ENCODE data around the gene TBX1.

TBX1 gene

DNA sequence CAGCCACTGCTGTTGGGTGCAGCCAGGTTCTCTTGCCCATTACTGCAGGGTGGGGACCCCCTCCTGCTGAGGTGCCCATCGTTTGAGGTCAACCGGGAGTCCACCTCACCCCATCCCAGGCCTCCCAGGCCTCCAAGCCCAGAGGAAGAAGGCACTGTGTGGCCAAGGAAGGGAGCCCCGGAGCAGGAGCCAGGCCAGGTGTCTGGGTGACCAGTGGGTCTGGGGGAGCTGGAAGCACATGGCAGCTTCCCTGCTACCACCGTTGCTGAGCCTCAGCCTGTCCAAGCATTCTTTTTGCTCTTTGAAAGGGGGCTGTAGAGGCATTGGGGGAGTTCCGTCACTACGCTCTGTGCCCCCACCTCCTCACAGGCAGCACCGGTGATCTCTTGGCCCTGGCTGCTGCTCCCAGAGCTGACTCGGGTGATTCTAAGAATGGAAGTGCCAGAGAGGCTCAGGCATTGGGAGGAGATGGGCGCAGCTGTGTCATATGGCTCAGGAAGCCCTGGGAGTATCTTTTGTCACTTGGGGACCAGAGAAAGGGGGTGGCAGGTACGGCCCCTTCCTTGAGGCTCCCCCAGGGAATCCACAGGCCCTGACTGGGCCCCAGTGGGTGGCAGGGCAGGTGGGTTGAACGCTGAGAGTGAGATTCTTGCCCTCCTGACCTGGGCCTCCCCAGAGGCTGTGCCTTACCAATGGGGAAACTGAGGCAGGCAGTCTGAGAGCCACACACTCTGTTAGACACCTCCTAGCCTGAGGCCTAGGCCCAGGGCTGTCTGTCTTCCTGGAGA, 44.3 kb upstream of the TBX1 start:
- no peak for DNase-seq (ENCODE audit: low spot score)
- in situ Hi-C loops (cut with MboI; ENCODE audit: low pct_unique_long_range_greater_than_20kb, low sequenced_read_pairs, unreplicated experiment), result no loop called here
- TF ChIP-seq, protein P1, sequence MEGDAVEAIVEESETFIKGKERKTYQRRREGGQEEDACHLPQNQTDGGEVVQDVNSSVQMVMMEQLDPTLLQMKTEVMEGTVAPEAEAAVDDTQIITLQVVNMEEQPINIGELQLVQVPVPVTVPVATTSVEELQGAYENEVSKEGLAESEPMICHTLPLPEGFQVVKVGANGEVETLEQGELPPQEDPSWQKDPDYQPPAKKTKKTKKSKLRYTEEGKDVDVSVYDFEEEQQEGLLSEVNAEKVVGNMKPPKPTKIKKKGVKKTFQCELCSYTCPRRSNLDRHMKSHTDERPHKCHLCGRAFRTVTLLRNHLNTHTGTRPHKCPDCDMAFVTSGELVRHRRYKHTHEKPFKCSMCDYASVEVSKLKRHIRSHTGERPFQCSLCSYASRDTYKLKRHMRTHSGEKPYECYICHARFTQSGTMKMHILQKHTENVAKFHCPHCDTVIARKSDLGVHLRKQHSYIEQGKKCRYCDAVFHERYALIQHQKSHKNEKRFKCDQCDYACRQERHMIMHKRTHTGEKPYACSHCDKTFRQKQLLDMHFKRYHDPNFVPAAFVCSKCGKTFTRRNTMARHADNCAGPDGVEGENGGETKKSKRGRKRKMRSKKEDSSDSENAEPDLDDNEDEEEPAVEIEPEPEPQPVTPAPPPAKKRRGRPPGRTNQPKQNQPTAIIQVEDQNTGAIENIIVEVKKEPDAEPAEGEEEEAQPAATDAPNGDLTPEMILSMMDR (IDR thresholded peaks at IDR 0.05; ENCODE audit: extremely low read depth, insufficient read depth, missing control alignments), result no peak

DNA sequence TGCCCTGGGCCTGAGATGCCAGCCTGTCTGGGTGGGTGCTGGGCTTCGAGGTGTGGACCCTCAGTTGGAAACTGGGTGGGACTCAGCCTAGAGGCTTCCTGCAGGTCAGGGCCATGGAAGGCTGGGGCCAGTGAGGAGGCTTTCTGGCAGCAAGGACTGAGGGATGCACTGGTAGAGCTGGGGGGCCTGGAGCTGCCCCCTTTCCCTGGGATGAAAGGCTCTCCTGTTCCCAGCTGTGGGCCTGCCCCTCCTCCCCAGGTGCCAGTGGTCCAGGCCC, 43.8 kb upstream of the TBX1 start:
- no peak for DNase-seq (ENCODE audit: low spot score)
- TF ChIP-seq, protein P1 (IDR thresholded peaks at IDR 0.05; ENCODE audit: extremely low read depth, insufficient read depth, missing control alignments), result no peak
- in situ Hi-C loops (cut with MboI; ENCODE audit: low pct_unique_long_range_greater_than_20kb, low sequenced_read_pairs, unreplicated experiment), result no loop called here

DNA sequence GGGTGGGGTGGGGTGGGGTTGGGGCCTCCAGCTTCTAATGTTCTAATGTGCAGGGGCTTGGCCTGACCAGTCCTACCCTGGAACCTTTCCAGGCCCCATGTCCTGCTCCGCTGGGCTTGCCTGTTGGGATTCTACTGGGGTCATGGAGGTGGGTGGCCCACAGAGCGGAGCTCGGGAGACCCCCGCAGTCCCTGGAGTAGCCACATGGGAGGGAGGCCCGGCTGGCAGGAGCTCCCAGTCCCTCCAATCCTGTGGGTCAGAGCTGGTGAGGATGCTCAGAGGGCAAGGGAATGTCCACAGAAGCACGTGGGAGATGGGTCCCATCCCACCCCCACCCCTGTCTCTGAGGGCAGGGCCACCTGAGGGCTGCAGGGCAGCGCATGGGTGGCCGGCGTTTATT, 43.4 kb upstream of the TBX1 start:
- in situ Hi-C loops (cut with MboI; ENCODE audit: low pct_unique_long_range_greater_than_20kb, low sequenced_read_pairs, unreplicated experiment), result no loop called here
- DNase-seq (ENCODE audit: low spot score), result no peak
- TF ChIP-seq, protein P1 (IDR thresholded peaks at IDR 0.05; ENCODE audit: extremely low read depth, insufficient read depth, missing control alignments), result no peak

DNA sequence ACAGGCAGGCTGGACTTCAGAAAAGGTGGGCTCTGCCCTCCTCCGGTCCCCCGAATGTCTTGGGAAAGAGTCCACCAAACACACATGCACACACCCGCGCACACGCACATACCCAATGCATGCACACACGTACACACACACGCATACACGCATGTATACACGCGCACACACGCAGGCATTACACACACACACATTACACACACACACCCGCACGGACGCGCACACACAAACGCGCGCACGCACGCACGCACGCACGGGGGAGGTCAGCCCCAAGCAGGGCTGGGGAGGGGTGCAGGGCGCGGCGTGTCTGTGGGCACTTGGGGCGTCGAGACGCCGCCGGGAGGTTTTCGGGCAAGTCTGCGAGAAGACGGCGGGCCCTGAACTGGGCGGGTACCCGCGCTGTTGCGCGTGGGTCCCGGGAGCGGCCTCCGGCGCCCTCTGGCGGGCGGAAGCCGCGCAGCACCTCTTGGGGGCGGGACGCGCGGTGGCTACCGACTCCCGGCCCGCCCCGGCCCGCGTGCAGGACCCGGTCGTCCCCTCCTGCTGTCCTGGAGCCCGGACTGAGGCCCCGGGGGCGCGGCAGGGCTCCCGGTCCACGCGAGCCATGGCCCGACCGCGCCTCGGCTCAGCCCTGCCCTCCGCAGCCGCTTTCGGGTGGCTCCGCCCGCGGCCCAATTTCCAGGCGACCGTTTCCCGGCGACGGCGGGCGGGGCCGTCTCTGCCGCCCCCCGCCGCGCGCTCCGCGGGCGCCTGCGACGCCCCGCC, 42.7 kb upstream of the TBX1 start:
- TF ChIP-seq, protein P1 (IDR thresholded peaks at IDR 0.05; ENCODE audit: extremely low read depth, insufficient read depth, missing control alignments), result peak; percentile 95
- peak; percentile 96 for DNase-seq (ENCODE audit: low spot score)
- in situ Hi-C loops (cut with MboI; ENCODE audit: low pct_unique_long_range_greater_than_20kb, low sequenced_read_pairs, unreplicated experiment), result no loop called here

DNA sequence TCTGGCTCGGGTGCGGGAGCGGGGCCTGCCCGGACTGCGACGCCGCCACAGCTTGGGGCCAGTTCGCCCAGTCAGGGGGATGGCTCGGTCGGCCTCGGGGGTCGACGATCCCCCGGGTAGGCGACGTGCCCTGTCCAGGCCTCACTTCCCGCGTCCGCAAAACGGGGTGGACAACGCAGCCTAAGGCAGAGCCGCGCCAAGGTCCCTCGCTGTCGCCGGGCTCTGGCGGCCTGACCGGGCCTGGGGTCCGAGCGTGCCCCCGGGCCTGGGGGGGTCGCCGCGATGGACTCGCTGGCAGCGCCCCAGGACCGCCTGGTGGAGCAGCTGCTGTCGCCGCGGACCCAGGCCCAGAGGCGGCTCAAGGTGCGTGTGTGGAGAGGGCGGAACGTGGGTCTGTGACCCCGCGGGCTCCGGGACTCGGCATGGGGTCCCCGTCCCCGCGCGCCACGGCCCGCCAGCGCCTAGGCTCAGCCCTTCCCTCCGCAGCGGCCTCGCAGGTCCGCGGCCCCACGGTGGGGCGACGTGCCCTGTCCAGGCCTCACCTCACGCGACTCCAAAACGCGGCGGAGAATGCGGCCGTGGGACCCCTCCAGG, 42.0 kb upstream of the TBX1 start:
- TF ChIP-seq, protein P1 (IDR thresholded peaks at IDR 0.05; ENCODE audit: extremely low read depth, insufficient read depth, missing control alignments), result no peak
- in situ Hi-C loops (cut with MboI; ENCODE audit: low pct_unique_long_range_greater_than_20kb, low sequenced_read_pairs, unreplicated experiment), result no loop called here
- DNase-seq (ENCODE audit: low spot score), result no peak

DNA sequence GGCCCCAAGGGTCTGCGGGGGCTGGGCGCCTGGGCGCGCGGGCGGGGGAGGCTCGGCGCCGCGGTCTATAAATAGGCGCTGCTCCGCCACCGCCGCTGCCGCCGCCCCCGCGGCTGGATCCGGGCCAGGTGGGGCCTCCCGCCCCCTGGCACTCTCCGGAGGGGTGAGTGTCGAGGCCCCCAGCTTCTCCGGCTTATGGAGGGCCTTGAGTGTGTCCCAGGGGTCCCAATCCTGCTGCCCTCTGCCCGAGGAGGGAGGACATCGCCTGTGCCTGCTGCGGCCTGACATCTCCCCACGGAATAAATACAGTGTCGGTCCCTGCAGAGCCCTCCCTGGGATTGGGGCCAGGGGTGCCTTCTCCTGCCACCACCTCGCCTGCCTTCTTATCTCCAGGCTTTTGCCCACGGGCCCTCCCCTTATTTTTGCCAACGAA, 41.5 kb upstream of the TBX1 start:
- no peak for DNase-seq (ENCODE audit: low spot score)
- TF ChIP-seq, protein P1 (IDR thresholded peaks at IDR 0.05; ENCODE audit: extremely low read depth, insufficient read depth, missing control alignments), result no peak
- in situ Hi-C loops (cut with MboI; ENCODE audit: low pct_unique_long_range_greater_than_20kb, low sequenced_read_pairs, unreplicated experiment), result no loop called here

Data from GM13977 (cell line).